HG03025 (cell line): ENCODE data around the gene SCAMP1.
A peak's percentile ranks its signal among the peaks of the same experiment; 100 is the strongest.
"Not testable (repeated sequence)": the region's sequence is repeated elsewhere in the genome, so short reads cannot be mapped to it uniquely, and the experiment has no call there.

ENCODE experiments used
- ATAC-seq: cut with Tn5 transposase; IDR thresholded peaks from one replicate; pipeline ENCODE4 v1.9.1; 2021; ENCODE audit warnings: mild to moderate bottlenecking, moderate library complexity; ENCODE audit not compliant: unreplicated experiment, low FRiP score

SCAMP1 gene, protein sequence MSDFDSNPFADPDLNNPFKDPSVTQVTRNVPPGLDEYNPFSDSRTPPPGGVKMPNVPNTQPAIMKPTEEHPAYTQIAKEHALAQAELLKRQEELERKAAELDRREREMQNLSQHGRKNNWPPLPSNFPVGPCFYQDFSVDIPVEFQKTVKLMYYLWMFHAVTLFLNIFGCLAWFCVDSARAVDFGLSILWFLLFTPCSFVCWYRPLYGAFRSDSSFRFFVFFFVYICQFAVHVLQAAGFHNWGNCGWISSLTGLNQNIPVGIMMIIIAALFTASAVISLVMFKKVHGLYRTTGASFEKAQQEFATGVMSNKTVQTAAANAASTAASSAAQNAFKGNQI

DNA sequence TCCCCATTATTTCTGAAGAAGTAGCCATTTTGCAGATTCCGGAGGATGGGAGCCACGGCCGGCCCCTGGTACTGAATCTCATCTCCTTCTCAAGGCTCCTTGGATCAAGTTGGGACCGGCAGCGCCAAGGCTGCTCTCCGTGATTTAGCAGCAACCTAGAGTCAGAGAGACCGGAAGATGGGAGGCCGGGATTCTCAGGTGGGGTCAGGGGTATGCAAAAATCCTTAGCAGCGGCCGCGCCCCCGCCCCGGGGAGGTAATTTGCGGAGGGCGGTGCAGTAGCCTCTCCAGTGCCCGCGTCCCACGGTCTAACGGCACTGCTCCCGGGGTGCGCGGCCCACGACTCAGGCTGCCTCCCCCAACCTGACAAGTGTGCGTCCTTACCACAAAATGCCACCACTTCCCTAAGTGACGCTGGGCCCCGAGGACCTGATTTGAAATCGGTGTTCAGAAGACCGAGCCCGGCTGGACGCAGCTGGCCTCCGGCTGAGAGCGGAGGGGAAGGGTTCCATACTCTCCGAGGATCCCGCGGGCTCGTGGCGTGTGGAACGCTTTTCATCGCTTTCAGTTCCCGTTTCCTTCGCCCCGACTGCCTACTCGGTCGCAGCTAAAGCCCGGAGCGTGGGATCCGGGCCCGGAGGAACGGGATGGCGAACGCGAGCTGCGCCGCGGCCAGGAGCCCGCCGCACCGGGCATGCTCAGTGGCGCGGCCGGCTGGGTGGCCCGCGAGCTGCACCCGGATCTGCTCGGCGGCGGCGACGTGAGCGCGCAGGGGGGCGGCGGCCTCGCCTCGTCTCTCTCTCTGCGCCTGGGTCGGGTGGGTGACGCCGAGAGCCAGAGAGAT, at the start of gene SCAMP1:
Gene SCAMP1 (plus strand): TSS at position 787 of the 843 bp plus-strand sequence. CDS start 55 bp downstream, at position 842.
- ATAC-seq = peak; percentile 85

DNA sequence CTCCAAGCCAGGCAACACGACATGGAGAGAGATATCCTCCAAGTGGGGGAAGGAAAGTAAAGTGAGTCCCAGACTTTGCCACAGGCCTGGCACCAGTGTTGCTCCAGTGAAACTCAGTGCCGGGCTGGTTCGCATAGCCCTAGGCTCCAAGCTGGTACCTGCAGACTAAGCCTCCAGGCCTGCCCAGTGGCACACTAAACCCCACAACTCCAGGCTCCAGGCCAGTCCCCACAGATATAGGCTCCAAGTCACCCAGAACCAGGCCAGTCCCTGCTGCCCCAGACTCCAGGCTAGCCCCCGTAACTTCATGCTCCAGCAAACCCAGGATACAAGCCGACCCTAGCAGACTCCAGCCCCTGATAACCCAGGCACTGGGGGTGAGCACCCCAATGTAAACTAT, 42.9 kb upstream of the SCAMP1 start:
- ATAC-seq = no peak

DNA sequence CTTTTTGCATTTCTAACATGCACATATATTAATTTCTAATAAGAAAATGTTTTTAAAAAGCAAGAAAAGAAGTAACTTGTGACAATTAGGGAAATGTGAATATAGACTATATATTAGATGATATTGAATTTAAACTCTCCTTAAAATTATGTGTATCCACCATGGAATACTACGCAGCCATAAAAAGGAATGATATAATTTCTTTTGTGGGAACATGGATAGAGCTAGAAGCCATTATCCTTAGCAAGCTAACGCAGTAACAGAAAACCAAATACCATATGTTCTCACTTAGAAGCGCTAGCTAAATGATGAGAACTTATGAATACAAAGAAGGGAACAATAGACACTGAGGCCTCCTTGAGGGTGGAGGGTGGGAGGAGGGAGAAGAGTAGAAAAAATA, 42.1 kb upstream of the SCAMP1 start:
- no peak for ATAC-seq

DNA sequence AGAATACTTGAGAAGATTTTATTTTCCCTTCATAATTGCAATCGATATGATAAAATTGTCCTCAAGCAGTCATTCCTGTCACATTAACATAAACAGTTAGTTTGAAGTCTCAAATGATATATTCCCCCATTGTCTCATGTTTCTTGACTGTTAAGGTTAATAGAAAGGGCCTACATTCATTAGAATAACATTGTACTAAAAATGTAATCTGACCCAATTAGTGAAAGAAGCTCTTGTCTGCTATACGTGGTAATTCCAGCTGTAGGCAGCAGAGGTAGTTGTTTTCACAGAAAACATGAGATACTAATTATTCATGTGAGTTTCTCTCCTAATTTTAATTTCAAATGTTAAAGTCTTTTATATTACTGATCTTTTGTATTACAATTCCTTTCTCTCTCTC, 40.0 kb upstream of the SCAMP1 start:
- ATAC-seq = no peak

DNA sequence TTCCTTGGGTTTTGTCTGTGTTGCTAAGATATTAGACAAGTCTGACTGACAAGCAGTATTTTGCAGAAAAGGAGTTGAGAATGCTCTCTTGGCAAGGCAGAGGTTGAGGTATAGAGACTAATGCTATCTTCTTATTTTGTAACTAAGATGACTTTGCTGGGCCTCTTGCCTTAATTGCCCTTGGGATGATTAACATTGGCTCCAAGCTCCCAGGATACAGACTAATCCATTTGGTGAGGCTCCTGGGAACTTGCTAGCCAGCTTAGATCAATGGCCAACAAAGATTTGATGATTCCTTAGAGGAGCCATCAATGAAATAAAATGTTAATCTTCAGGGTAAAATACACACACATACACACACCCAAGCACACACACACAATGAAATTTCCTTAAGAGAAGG, 37.2 kb upstream of the SCAMP1 start:
- no peak for ATAC-seq

DNA sequence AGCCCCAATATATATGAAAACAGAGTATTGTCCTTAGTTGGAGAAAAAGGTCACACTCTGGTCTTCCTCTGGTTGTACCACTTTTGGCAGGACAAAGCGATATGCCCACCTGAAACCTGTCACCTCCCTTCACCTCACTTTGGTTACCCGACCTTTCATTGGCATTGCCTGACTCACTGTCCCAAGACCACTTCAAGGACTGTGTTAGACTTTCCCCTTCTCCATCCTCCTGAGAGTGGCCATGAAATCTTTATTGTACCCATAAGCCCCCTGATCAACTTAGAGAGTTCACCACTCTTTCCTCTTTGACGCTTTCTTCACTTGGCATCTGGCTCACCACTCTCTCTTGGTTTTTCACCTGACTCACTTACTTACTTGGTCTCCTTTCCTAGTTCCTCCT, 33.5 kb upstream of the SCAMP1 start:
- no peak for ATAC-seq

DNA sequence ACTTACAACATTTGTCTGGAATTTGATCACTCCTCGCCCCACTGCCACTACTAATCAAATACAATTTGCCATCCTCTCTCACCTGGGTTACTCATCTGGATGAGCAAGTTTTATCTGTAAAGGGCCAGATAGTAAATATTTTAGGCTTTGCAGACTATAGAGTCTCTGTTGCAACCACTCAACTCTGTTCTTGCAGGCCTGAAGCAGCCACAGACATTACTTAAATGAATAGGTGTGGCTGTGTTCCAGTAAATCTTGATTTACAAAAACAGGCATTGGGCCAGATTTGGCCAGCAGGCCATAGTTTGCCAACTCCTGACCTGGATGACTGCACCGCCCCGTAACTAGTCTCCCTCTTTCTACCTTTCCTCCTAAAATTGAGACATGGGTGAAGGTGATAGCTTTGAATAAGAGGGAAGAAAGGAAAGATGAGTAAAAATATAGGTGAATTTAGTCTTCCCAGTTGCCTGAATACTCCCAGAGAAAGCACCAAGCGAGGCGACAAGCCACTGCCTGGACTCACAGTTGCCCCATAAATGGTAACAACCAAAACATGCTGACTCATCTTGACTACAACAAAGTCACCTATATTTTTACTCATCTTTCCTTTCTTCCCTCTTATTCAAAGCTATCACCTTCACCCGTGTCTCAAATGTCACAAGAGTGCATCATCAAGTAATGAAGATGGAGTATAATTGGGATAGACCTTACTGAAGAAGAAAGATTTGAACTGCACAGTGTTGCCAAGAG, 32.5 kb upstream of the SCAMP1 start:
- ATAC-seq = no peak

DNA sequence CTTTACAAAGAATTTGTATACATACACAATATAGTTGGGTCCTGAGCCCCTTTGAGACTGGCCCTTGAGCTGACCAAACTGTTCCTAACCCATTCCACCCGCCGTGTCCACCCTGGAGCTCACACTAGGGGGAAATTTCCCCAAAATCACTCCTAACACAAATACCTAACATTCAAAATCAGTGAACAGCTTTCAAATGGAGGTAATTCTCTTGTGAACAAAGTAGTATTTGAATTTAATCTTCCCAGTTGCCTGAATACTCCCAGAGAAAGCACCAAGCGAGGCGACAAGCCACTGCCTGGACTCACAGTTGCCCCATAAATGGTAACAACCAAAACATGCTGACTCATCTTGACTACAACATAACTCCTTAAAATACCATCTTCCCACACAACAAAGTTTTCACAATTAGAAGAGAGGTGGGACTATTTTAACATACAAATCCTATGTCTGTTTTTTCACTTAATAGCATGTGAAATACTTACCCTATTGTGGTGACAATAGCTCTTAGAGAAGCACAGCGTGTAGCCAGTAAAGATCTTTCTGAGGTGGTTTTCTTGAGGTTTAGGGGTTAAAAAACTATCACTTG, 31.7 kb upstream of the SCAMP1 start:
- ATAC-seq = no peak

DNA sequence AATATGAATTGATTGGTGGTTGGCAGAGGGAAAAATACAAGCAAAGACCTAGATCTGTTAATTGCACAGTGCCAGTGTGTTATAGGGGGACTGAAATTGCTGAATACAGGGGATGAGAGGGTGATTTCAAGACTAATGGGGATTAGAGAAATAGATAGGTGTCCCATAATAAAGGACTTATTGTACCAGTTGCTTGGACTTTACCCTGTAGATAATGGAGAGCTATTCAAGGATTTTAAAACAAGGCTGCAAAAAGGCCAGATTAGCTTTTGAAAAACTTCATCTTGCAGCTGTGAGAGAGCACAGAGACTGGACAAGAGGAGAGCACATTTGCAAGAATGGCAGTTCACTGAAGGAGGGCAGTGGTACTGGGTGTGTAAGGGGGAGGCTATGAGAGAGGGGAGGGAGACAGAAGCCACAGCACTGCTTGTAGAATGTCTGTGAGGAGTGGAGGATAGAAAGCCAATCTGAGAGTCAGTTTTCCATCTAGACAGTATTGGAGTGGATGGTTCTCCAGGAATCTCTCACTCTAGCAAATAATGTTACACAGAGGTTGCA, 28.8 kb upstream of the SCAMP1 start:
- no peak for ATAC-seq

DNA sequence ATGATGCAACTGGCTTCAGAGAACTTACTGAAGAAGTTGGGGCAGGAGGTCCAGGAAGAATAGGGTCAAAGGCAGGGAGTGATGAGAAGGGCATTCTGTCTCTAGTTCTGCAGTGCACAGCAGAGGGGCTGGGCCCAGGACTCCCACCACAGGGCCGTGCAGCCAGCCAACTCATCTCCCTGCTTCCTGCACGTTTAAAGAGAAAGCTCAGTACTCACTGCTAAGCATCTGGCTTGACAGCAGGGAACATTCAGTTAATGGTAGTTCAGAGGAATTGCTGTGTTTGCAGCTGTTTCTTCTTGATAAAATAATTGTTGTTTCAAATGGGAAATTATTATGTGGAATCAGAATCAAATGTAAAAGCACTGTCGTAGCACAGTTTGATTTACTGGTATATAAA, 25.6 kb upstream of the SCAMP1 start:
- no peak for ATAC-seq

DNA sequence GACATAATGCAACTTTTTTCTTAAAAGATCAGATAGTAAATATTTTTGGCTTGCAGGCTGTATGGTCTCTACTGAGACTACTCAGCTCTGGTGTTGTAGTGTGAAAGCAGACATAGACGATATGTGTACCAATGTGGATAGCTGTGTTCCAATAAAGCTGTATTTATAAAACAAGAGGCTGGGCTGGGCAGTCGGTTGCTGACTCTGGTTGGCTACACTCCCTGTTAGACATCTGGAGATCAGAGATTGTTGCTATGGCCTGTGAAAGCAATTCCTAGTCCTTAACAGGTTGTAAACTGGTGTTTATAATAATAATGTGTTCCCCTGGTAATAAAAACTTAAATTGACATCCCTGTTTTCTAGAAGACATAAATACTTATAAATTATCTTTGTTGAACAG, 24.4 kb upstream of the SCAMP1 start:
- ATAC-seq = no peak

DNA sequence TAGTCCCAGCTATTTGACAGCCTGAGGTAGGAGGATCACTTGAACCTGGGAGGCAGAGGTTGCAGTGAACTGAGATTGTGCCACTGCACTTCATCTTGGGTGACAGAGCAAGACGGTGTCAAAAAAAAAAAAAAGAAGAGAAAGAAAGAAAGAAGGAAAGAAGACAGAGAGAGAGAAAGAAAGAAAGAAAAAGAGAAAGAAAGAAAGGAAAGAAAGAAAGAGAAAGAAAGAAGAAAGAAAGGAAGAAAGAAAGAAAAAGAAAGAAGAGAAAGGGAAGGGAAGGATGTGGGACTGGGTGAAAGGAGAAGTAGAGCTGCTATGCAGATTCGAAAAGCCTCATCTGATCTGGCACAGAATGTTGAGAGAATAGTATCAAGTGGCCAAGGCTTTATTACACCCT, 23.7 kb upstream of the SCAMP1 start:
- ATAC-seq = no peak

DNA sequence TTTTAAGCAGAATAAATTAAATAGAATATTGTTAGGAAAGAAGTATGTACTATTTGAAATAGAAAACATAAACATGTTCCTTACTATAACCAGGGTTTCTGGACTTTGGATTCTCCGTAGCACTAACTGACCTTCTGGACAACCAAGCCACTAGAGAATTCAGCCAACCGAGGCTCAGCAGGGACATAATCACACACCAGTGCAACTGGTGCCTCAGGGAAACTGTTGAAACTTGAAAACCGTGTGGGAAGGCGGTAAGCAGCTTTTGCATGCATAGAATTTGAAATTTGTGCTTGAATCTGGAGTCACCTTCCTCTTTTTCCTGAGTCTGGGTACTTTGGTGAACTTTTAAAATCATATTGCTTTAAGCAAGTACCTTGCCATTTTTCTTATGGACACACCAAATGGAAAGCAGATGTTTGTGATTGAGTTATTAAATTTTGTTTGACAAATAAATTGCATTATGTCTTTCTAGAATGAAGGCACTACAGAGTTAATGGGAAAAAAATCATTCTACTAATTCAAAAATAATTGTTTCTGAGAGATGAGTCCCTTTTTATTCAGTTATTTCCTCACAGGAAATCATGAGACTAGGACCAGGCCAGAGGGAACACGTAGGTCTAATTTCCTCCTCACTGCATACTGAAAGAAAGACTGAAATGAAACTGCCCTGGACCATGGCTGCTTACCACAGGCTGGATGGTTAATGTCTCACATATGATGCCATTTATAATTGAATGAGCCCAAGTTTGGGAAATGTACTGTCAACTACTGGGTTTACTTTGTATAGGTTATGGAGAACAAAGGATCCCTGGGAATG, 20.6 kb upstream of the SCAMP1 start:
- no peak for ATAC-seq

DNA sequence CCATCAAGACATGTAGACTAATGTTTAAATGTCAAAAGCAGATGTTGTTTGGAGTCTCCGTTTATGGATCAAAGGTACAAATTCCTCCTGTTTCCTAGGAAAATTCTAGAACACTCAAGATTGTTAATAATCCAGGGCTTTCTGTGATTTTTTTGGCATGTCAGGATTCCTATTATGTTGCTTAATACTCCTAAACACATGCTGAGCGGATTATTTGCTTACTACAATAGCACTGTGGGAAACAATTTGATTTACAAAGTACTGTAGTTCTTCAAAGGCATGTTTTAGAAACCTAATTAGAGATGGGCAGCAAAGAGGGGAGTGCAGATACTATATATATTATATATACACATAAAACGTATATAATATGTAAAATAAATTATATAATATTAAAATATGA, 19.0 kb upstream of the SCAMP1 start:
- no peak for ATAC-seq

DNA sequence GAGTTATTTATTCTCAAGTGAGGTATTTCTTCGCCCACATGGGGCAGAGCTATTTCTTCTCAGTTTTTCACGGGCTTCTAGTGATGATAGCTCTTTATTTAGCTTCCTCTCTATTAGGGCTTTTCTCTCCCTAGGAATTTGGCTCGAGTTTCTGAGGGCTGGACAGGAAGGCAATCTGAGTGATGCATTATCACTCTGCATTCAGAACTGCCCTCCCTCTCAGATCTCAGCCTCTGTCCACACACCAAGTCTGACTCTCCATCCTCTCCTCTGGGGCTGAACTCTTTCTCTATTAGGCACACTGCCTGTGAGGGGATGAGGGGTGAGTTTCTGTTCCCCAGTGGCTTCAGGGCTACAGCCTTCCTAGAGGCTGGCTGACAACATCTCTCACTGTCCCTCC, 14.9 kb upstream of the SCAMP1 start:
- ATAC-seq = no peak

DNA sequence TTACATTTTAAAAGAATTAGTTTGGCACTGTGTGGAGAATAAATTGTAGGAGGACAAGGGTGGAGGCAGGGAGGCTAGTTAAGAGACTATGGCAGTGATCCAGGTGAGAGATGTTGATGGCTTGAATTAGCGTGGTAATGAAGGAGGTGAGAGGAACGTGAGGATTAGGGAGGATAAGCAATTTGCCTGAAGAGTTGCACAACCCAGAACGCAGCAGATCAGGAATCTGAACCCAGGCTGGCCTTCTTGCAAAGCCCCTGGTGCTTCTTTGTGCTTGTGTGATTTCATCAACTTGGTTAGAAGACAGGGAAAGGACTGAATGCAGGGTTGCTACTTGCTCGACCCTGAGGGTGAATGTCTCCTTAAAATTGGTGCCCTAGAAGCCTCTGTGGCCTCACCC, 6.9 kb upstream of the SCAMP1 start:
- ATAC-seq = no peak

DNA sequence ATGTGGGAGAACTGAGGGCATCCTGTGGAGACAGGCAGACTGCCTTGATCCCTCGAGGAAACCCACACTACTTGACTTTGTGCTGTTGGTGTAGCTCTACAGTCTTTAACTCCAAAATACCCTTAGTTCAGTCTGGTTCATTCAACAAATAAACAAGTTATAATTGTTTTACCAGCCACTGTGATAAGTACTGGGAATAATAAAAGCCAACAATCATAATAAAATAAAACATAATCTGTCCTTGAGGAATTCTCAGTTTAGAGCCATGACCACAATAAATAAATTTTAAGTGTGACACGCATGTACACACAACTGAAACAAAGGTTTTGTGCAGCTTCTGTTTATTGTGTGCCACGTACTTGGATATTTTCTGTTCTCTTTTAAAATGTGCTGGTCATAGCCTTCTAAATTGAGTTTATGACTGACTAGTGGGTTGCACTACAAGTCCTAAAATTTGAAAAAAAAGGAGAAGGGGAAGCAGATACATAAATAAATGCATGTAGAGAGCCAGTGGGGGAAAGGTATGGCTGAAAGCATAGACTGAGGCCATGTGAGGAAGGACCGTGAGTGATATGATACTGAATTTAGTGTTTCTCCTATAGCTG, 6.2 kb upstream of the SCAMP1 start:
- no peak for ATAC-seq

DNA sequence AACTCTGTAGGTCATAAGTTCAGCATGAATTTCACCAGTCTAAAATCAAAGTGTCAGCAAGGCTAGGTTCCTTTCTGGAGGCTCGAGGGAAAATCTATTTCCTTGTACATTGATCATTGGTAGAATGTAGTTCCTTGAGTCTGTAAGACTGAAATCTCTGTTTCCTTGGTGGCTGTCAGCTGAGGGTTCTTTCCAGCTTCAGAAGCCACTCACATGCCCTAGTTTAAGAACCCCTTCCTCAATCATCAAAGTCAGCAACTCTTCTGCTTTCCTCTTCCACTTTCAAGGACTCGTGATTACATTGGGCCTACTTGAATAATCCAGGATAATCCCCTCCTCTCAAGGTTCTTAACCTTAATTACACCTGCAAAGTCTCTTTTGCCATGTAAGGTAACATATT, 4.9 kb upstream of the SCAMP1 start:
- no peak for ATAC-seq

DNA sequence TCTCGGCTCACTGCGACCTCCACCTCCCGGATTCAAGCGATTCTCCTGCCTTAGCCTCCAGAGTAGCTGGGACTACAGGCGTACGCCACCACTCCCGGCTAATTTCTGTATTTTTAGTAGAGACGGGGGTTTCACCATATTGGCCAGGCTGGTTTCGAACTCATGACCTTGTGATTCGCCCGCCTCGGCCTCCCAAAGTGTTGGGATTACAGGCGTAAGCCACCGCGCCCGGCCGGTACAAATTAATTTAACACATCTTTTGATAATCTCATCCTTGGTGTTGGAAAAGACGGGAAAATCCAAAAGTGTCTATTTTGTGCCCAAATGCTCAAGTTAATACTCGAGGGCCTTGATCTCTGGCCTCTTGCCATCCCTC, 974 bp upstream of the SCAMP1 start:
- not testable (repeated sequence) for ATAC-seq

DNA sequence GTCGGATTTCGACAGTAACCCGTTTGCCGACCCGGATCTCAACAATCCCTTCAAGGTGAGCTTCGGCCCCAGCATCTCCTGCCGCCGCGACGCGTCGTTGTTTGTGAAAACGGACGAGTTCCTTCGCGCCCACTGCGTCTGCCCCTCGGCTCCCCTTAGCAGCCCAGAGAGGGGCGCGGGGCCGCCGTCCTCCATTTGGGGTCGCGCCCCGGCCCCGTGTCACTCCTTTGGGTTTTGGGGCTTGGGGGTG, 182 bp downstream of the SCAMP1 start:
- ATAC-seq = no peak
